GM10266 (cell line): ENCODE data around the gene MRPS21.
A peak's percentile ranks its signal among the peaks of the same experiment; 100 is the strongest.

Experiments
- DNase-seq: peaks from one replicate; pipeline ENCODE4 v3.0.0; 2012; ENCODE audit errors: extremely low spot score
- TF ChIP-seq, protein P1 (sequence below): IDR thresholded peaks from 2 replicates; pipeline ENCODE4 v1.5.1; 2012; ENCODE audit warnings: mild to moderate bottlenecking, low read depth; ENCODE audit not compliant: control insufficient read depth, insufficient read depth; ENCODE audit errors: missing control alignments

Gene MRPS21

DNA sequence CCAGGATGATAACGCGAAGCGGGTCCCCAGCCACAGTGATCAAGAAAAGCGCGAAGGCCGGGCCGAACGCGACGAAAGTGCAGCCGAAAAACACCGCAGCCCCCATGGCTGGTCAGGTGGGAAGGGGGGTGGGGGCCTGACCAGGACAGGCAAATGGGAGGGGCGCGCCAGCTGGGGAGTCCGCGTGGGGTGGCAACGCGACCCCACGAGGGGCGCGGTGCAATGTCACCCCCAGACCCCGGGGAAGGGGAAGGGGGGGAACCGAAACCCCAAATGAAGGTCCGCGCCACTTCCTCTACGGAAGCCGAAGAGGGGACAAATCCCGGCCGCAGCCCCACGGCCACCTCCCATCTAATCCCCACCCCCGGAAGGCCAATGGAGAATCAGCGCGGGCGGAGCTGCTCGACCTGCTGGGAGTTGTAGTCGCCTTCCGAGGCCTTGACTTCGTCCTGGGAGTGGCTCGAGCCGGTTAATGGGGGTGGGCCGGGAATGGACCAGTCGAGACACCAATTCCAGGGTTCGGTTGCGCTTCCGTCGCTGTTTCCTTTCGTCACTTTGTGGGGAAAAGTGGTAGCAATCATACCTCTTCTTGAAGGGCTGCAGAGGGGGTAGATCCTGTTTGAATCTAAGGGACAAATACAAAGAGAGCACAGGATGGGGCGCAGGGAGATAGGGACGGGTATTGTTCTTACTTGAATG, 24.8 kb upstream of the MRPS21 start, which contains the start of gene APH1A:
APH1A (minus strand) TSS at position 312 of the 699 bp plus-strand sequence; CDS start at position 106, 206 bp downstream.
- DNase-seq, result peak; percentile 94
- TF ChIP-seq, protein P1, sequence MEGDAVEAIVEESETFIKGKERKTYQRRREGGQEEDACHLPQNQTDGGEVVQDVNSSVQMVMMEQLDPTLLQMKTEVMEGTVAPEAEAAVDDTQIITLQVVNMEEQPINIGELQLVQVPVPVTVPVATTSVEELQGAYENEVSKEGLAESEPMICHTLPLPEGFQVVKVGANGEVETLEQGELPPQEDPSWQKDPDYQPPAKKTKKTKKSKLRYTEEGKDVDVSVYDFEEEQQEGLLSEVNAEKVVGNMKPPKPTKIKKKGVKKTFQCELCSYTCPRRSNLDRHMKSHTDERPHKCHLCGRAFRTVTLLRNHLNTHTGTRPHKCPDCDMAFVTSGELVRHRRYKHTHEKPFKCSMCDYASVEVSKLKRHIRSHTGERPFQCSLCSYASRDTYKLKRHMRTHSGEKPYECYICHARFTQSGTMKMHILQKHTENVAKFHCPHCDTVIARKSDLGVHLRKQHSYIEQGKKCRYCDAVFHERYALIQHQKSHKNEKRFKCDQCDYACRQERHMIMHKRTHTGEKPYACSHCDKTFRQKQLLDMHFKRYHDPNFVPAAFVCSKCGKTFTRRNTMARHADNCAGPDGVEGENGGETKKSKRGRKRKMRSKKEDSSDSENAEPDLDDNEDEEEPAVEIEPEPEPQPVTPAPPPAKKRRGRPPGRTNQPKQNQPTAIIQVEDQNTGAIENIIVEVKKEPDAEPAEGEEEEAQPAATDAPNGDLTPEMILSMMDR, result no peak

GRCh38 chr1:150269451-150269850, 24.2 kb upstream of the MRPS21 start:
- no peak for DNase-seq
- TF ChIP-seq, protein P1, result no peak

- DNase-seq, result no peak
- TF ChIP-seq, protein P1, result no peak
Measured at GRCh38 chr1:150271291-150271959, 22.2 kb upstream of the MRPS21 start.

DNA sequence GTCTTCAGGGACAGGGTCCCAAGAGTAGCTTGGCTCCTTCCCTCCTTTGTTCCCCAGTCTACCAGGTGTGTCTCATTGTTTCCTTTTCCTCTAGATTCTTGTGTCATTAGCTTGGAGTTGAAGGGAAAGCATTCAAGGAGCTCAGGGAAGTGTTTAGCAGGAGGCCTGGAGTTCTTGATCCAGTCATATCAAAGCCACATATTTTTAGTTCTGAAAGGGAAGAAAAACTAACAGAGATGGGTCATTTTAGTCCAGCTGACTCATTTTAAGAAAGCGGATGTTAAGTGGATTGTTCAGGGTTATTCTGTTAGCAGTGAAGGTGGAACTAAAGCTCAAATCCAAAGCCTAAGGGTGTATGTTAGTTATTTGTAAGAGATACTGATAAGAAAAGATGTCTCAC, 20.4 kb upstream of the MRPS21 start:
- TF ChIP-seq, protein P1, result no peak
- DNase-seq, result no peak

- no peak for DNase-seq
- TF ChIP-seq, protein P1, result no peak
Measured at GRCh38 chr1:150280138-150280707, 13.4 kb upstream of the MRPS21 start.

GRCh38 chr1:150281221-150281757, 12.4 kb upstream of the MRPS21 start:
- peak; percentile 36 for DNase-seq
- TF ChIP-seq, protein P1, result peak; percentile 64
